DND-41 (cell line): ENCODE data around the gene TADA2A.
A peak's percentile ranks its signal among the peaks of the same experiment; 100 is the strongest.
"Not testable (repeated sequence)": the region's sequence is repeated elsewhere in the genome, so short reads cannot be mapped to it uniquely, and the experiment has no call there.

Experiments
- ATAC-seq: fragments of 200-7000 bp; cut with Tn5 transposase; 3 replicates; pipeline ENCODE4 v1.9.1; 2021; ENCODE audit warnings: low read depth; ENCODE audit not compliant: insufficient read depth
- DNase-seq: peaks from one replicate; pipeline ENCODE4 v3.0.0-alpha.2; 2020
- H2AFZ ChIP-seq: 2 replicates; pipeline ENCODE4 v1.6.0; 2012; ENCODE audit warnings: low read depth, low read length
- H3K27ac ChIP-seq: 2 replicates; pipeline ENCODE4 v1.5.1; 2012; ENCODE audit warnings: low read length, inconsistent platforms
- H3K27me3 ChIP-seq: fragments of 200-600 bp; sonication (generic); 2 replicates; pipeline ENCODE4 v1.6.0; 2012; ENCODE audit warnings: low read length, mild to moderate bottlenecking, inconsistent platforms; ENCODE audit not compliant: insufficient read depth, poor library complexity
- H3K36me3 ChIP-seq: 2 replicates; pipeline ENCODE4 v1.5.1; 2012; ENCODE audit warnings: low read length, inconsistent platforms; ENCODE audit not compliant: insufficient read depth
- H3K4me1 ChIP-seq: 2 replicates; pipeline ENCODE4 v1.5.1; 2012; ENCODE audit warnings: mild to moderate bottlenecking, low read length; ENCODE audit not compliant: insufficient read depth
- H3K4me2 ChIP-seq: 2 replicates; pipeline ENCODE4 v1.6.0; 2012; ENCODE audit warnings: mild to moderate bottlenecking, moderate library complexity, low read length, inconsistent platforms; ENCODE audit not compliant: insufficient read depth
- H3K4me3 ChIP-seq, 2 experiments: fragments of 200-600 bp in 1 of 2; shearing (Covaris generic) in 1 of 2; 2 replicates each; pipeline ENCODE4 v1.5.1; 2012 to 2016; ENCODE audit warnings: inconsistent platforms in 2 of 2, low read length in 2 of 2, mild to moderate bottlenecking in 2 of 2, low read depth in 1 of 2, moderate library complexity in 1 of 2
- H3K79me2 ChIP-seq: 2 replicates; pipeline ENCODE4 v1.6.0; 2012; ENCODE audit warnings: low read length, inconsistent platforms; ENCODE audit not compliant: insufficient read depth
- H3K9ac ChIP-seq: 2 replicates; pipeline ENCODE4 v1.6.0; 2012; ENCODE audit warnings: low read depth, mild to moderate bottlenecking, inconsistent platforms, low read length, moderate library complexity
- H3K9me3 ChIP-seq: 2 replicates; pipeline ENCODE4 v1.5.1; 2012; ENCODE audit warnings: low read length, moderate library complexity, mild to moderate bottlenecking, inconsistent platforms; ENCODE audit not compliant: insufficient read depth, severe bottlenecking
- H4K20me1 ChIP-seq: 2 replicates; pipeline ENCODE4 v1.6.0; 2012; ENCODE audit warnings: low read length; ENCODE audit not compliant: insufficient read depth
- CTCF ChIP-seq: IDR thresholded peaks from 2 replicates; pipeline ENCODE4 v1.5.1; 2012; ENCODE audit warnings: borderline replicate concordance, low read length, moderate library complexity, mild to moderate bottlenecking; ENCODE audit not compliant: poor library complexity, severe bottlenecking; ENCODE audit errors: extremely low read depth
- EZH2 ChIP-seq: IDR thresholded peaks from 3 replicates; pipeline ENCODE4 v1.6.1; 2012; ENCODE audit warnings: borderline replicate concordance, low read depth, mild to moderate bottlenecking, moderate library complexity, low read length, inconsistent platforms; ENCODE audit not compliant: severe bottlenecking

Gene TADA2A

GRCh38 chr17:37405955-37406634 is 591 bp upstream of the TADA2A start:
- no peak for DNase-seq
- peaks cover 71% of the 10 kb centered on the region for H3K79me2 ChIP-seq
- peaks cover 52% of the 10 kb centered on the region for H3K4me1 ChIP-seq
- H3K4me2 ChIP-seq = peak overlapping the region; percentile 95
- 0 out of 2 replicates have a peak, but pooled peaks cover 3% of the 10 kb centered on the region for H4K20me1 ChIP-seq
- H3K27me3 ChIP-seq = no peaks in the 10 kb centered on the region
- H3K27ac ChIP-seq = peak overlapping the region; percentile 95
- H2AFZ ChIP-seq = peak overlapping the region; percentile 93
- no peaks in the 10 kb centered on the region for H3K9me3 ChIP-seq
- H3K4me3 ChIP-seq = peak overlapping the region; percentile 91 to 92
- peak; percentile 29 for ATAC-seq
- peaks cover 18% of the 10 kb centered on the region for H3K36me3 ChIP-seq
- peak overlapping the region; percentile 98 for H3K9ac ChIP-seq
- TF ChIP-seq CTCF (no peak), EZH2 (no peak)

- Histone ChIP-seq H3K9ac (peak overlapping the region; percentile 98), H3K4me2 (peak overlapping the region; percentile 68), H3K4me1 (peaks cover 52% of the 10 kb centered on the region), H3K27ac (0 out of 2 replicates have a peak overlapping the region, but pooled peaks have one; percentile 37), H3K36me3 (peaks cover 35% of the 10 kb centered on the region), H3K4me3 (peak overlapping the region in 1 of 2 experiments; percentile 91; a peak in 2 of 4 replicates), H3K79me2 (peaks cover 78% of the 10 kb centered on the region)
- H4K20me1 ChIP-seq, H2AFZ ChIP-seq, DNase-seq, H3K9me3 ChIP-seq, ATAC-seq, H3K27me3 ChIP-seq: not testable (repeated sequence)
Observed at GRCh38 chr17:37408145-37408479, 1.4 kb downstream of the TADA2A start.

- H2AFZ ChIP-seq = no peak overlapping the region
- ATAC-seq (no peak), DNase-seq (no peak)
- peaks cover 57% of the 10 kb centered on the region for H3K36me3 ChIP-seq
- H3K9me3 ChIP-seq = no peaks in the 10 kb centered on the region
- no peaks in the 10 kb centered on the region for H3K27me3 ChIP-seq
- H3K4me2 ChIP-seq = no peak overlapping the region
- peaks cover 74% of the 10 kb centered on the region for H3K79me2 ChIP-seq
- peaks cover 35% of the 10 kb centered on the region for H3K4me1 ChIP-seq
- no peak overlapping the region for H3K4me3 ChIP-seq
- no peak overlapping the region for H3K27ac ChIP-seq
- no peaks in the 10 kb centered on the region for H4K20me1 ChIP-seq
- no peak overlapping the region for H3K9ac ChIP-seq
- no peak for TF ChIP-seq CTCF
Observed at GRCh38 chr17:37410357-37410756, 3.7 kb downstream of the TADA2A start.

GRCh38 chr17:37413875-37414519 is 7.3 kb downstream of the TADA2A start:
- peaks cover 88% of the 10 kb centered on the region for H3K36me3 ChIP-seq

More at GRCh38 chr17:37413875-37414519, 7.3 kb downstream of the TADA2A start:
- H3K4me2 ChIP-seq = no peak overlapping the region
- H3K27ac ChIP-seq = no peak overlapping the region
- no peaks in the 10 kb centered on the region for H3K9me3 ChIP-seq
- H3K9ac ChIP-seq = no peak overlapping the region
- H3K4me3 ChIP-seq = no peak overlapping the region
- no peak for DNase-seq
- H2AFZ ChIP-seq = no peak overlapping the region
- H3K79me2 ChIP-seq = peaks cover 70% of the 10 kb centered on the region
- no peaks in the 10 kb centered on the region for H3K27me3 ChIP-seq
- peaks cover under 1% of the 10 kb centered on the region; the same call in 1 of the 2 replicates for H4K20me1 ChIP-seq
- no peak for ATAC-seq
- peak; percentile 36 for TF ChIP-seq CTCF
- no peak for TF ChIP-seq EZH2
- H3K4me1 ChIP-seq = peaks cover 9% of the 10 kb centered on the region
